ENCODE measurements around the gene KATNAL2.

GRCh38 chr18:47118981-47119380 lies 201.6 kb downstream of the KATNAL2 start:
- TF ChIP-seq EZH2 (IDR thresholded peaks at IDR 0.05; ENCODE audit: insufficient read depth, poor library complexity, severe bottlenecking) (no peak), EZH2phosphoT487 (IDR thresholded peaks at IDR 0.05; ENCODE audit: insufficient read depth, low read depth) (no peak)

Measured in GM23248 (cell line).